K562 (cell line): ENCODE results near the gene CSTF2T. TPM values are rescaled to one million over a fixed set of nuclear protein-coding genes. Genes with fewer than 3 reads are reported as not detected.

Experiments used
- ATAC-seq: fragments of 200-7000 bp; cut with Tn5 transposase; 3 replicates; pipeline ENCODE4 v1.9.1; 2020; ENCODE audit warnings: moderate library complexity
- BruUV-seq: library from RNA; stranded (reverse); fragments of 400-500 nt; replicated peaks from 2 replicates; lab custom pipeline; 2021; lab: Mats Ljungman, UMichigan
- CTCF ChIA-PET: fragments of 300-600 bp; formaldehyde crosslinking; extraction: SDS; loops from one replicate; lab custom pipeline; 2021; ENCODE audit warnings: low intra/inter-chr PET ratio; lab: Yijun Ruan, JAX
- POLR2A ChIA-PET: fragments of 300-600, 350-650 bp; sonication (Branson Sonifier 250); formaldehyde crosslinking; extraction: SDS; loops from one replicate; lab custom pipeline; 2021; ENCODE audit warnings: antibody characterized with exemption, inconsistent platforms; lab: Yijun Ruan, JAX
- DNase-seq, 4 experiments: peaks; one replicate each; pipeline versions ENCODE4 v3.0.0 to v3.0.0-alpha.2; 2011 to 2018; ENCODE audit warnings: low spot score in 3 of 4, mixed read lengths in 3 of 4; ENCODE audit errors: extremely low read depth in 1 of 4
- FAIRE-seq: peaks from 2 replicates; lab custom pipeline; 2011; peaks lifted over from hg19 to GRCh38; lab: Jason Lieb, UNC
- H2AFZ ChIP-seq: 2 replicates; pipeline ENCODE4 v1.6.0; 2011; ENCODE audit warnings: low read depth, low read length, control low read depth, inconsistent platforms
- H3K27ac ChIP-seq: fragments of 200-600 bp; 3 replicates; pipeline ENCODE4 v1.8.0; 2011; ENCODE audit warnings: low read depth, mild to moderate bottlenecking, control low read depth, inconsistent platforms, low read length, moderate library complexity, mixed read lengths; ENCODE audit errors: extremely low read depth
- H3K27me3 ChIP-seq, 2 experiments: fragments of 300-600 bp in 1 of 2; 2 replicates in 1 of 2; 3 replicates in 1 of 2; pipeline versions ENCODE4 v1.6.0 to v1.8.0; 2011; ENCODE audit warnings: inconsistent platforms in 2 of 2, low read length in 2 of 2, mild to moderate bottlenecking in 1 of 2, mixed read lengths in 1 of 2, moderate library complexity in 1 of 2; ENCODE audit not compliant: control insufficient read depth in 2 of 2, insufficient read depth in 2 of 2
- H3K36me3 ChIP-seq: fragments of 300-600 bp; 3 replicates; pipeline ENCODE4 v1.8.0; 2011; ENCODE audit warnings: mild to moderate bottlenecking, low read length, inconsistent platforms; ENCODE audit not compliant: control insufficient read depth, insufficient read depth
- H3K4me1 ChIP-seq, 2 experiments: fragments of 200-600 bp in 1 of 2; replicated peaks in 1 of 2; 2 replicates in 1 of 2; 3 replicates in 1 of 2; pipeline versions ENCODE4 v1.5.1 to v1.8.0; 2011; ENCODE audit warnings: inconsistent platforms in 2 of 2, low read length in 2 of 2, mild to moderate bottlenecking in 1 of 2, mixed read lengths in 1 of 2, moderate library complexity in 1 of 2; ENCODE audit not compliant: control insufficient read depth in 2 of 2, insufficient read depth in 2 of 2
- H3K4me2 ChIP-seq: 2 replicates; pipeline ENCODE4 v1.6.1; 2011; ENCODE audit warnings: low read length, control low read depth, inconsistent platforms, mixed read lengths; ENCODE audit not compliant: insufficient read depth
- H3K4me3 ChIP-seq: fragments of 200-600 bp; sonication (generic), shearing (Covaris generic); 2 replicates; pipeline ENCODE4 v1.5.1; 2016; ENCODE audit warnings: control low read depth, inconsistent platforms
- H3K79me2 ChIP-seq: fragments of 200-600 bp; 3 replicates; pipeline ENCODE4 v1.8.0; 2011; ENCODE audit warnings: low read length, inconsistent platforms; ENCODE audit not compliant: control insufficient read depth, insufficient read depth
- H3K9ac ChIP-seq, 2 experiments: 2 replicates each; pipeline versions ENCODE4 v1.6.0 to v1.6.1; 2011; ENCODE audit warnings: low read depth in 2 of 2, low read length in 2 of 2, control low read depth in 1 of 2, inconsistent platforms in 1 of 2, mild to moderate bottlenecking in 1 of 2, mixed read lengths in 1 of 2; ENCODE audit not compliant: insufficient read depth in 1 of 2
- H3K9me1 ChIP-seq: one replicate; pipeline ENCODE4 v1.6.0; 2011; ENCODE audit warnings: inconsistent platforms, mild to moderate bottlenecking, low read length, moderate library complexity; ENCODE audit not compliant: control insufficient read depth, insufficient read depth
- H3K9me3 ChIP-seq: replicated peaks from 2 replicates; pipeline ENCODE4 v1.5.1; 2011; ENCODE audit warnings: low read depth, low read length, inconsistent platforms; ENCODE audit not compliant: control insufficient read depth, insufficient read depth
- H4K20me1 ChIP-seq: replicated peaks from 2 replicates; pipeline ENCODE4 v1.6.1; 2011; ENCODE audit warnings: low read length, inconsistent platforms, mixed read lengths; ENCODE audit not compliant: control insufficient read depth, insufficient read depth
- EP400 ChIP-seq: fragments of 450-650 bp; IDR thresholded peaks from 2 replicates; pipeline ENCODE4 v1.6.1; 2017; ENCODE audit warnings: antibody characterized with exemption, mild to moderate bottlenecking, moderate library complexity
- FOXA3 ChIP-seq, 2 experiments: fragments of 450-650 bp in 1 of 2; sonication (generic) in 1 of 2; formaldehyde crosslinking; IDR thresholded peaks in 1 of 2; conservative IDR thresholded peaks in 1 of 2; 2 replicates each; pipeline versions ENCODE4 v1.4.0 to v1.8.0; 2020 to 2022; ENCODE audit warnings: mild to moderate bottlenecking in 2 of 2, missing genetic modification reagents in 1 of 2
- GTF3C2 ChIP-seq: IDR thresholded peaks from 3 replicates; pipeline ENCODE4 v1.6.1; 2011; ENCODE audit warnings: borderline replicate concordance, mild to moderate bottlenecking, moderate library complexity; ENCODE audit not compliant: insufficient read length; ENCODE audit errors: extremely low read depth
- PTTG1 ChIP-seq: fragments of 450-650 bp; IDR thresholded peaks from 2 replicates; pipeline ENCODE4 v1.6.1; 2016; ENCODE audit warnings: low read depth, mild to moderate bottlenecking, missing genetic modification characterization, missing compliant biosample characterization
- SNAPC5 ChIP-seq: fragments of 250-450 bp; sonication (Bioruptor Pico); IDR thresholded peaks from 2 replicates; pipeline ENCODE4 v1.8.0; 2021; ENCODE audit warnings: moderate library complexity, mild to moderate bottlenecking, inconsistent platforms
- SP2 ChIP-seq: IDR thresholded peaks from 2 replicates; pipeline ENCODE4 v1.6.1; 2011; ENCODE audit warnings: mild to moderate bottlenecking, low read depth, low read length, moderate library complexity; ENCODE audit not compliant: poor library complexity, severe bottlenecking; ENCODE audit errors: extremely low read depth
- ZBTB12 ChIP-seq: fragments of 250-450 bp; sonication (Bioruptor Pico); IDR thresholded peaks from 2 replicates; pipeline ENCODE4 v1.4.0; 2020
- WGBS: fragments of 100-300 bp; shearing (Covaris generic); methylation state at CpG from one replicate; pipeline ENCODE4 v1.1.6; 2016; ENCODE audit warnings: low coverage, mixed read lengths; ENCODE audit not compliant: insufficient coverage; ENCODE audit errors: missing lambda C conversion rate; 5-methylcytosine and 5-hydroxymethylcytosine counted together
- in situ Hi-C: fragments of 300-500 bp; cut with MboI; formaldehyde crosslinking; loops from 4 replicates; pipeline ENCODE4 v1.15.0; 2018; ENCODE audit warnings: inconsistent platforms, mixed read lengths
- intact Hi-C: fragments of 100-400 bp; cut with micrococcal nuclease; formaldehyde crosslinking; loops from 2 replicates; pipeline ENCODE4 v1.14.2; 2022
- polyA plus RNA-seq, 8 experiments: library from polyadenylated mRNA; depleted of rRNA in 4 of 8; stranded (reverse) in 5 of 8; unstranded in 3 of 8; fragments of >200 nt; fragmentation: Nextera tagmentation in 2 of 8; fragmentation: Illumina TruSeq in 1 of 8; extraction: Ambion mirVana in 2 of 8; extraction: Trizol in 1 of 8; gene quantifications; 2 replicates each; pipeline versions ENCODE4 v1.2.1 to v1.2.3, GENCODE V29; 2011 to 2014; ENCODE audit warnings: inconsistent platforms in 1 of 8, missing spikeins in 1 of 8
- total RNA-seq, 7 experiments: library from RNA; depleted of rRNA in 6 of 7; stranded (reverse); fragments of >200 nt in 6 of 7; fragmentation: Illumina TruSeq in 2 of 7; extraction: Trizol in 2 of 7; gene quantifications; 2 replicates each; pipeline versions ENCODE4 v1.2.1 to v1.2.3, GENCODE V29; 2011 to 2021; ENCODE audit warnings: low replicate concordance in 1 of 7

Gene CSTF2T
- total and polyA plus RNA-seq, 9 of the 15 experiments (the other 6 are each of a cell fraction or from before 2014, with no cell fraction given): 10.3 to 32.4 (median 24.2) TPM

- 4% methylated on average over 3 of the region's 3 CpGs for WGBS
- Histone ChIP-seq H3K4me1 (no peaks in the 10 kb centered on the region), H3K36me3 (no peaks in the 10 kb centered on the region), H3K27me3 (no peaks in the 10 kb centered on the region; a peak in 2 of 5 replicates), H3K9me1 (no peaks in the 10 kb centered on the region), H3K27ac (no peak overlapping the region), H3K9ac (no peak overlapping the region), H3K9me3 (no peaks in the 10 kb centered on the region), H3K4me2 (no peak overlapping the region), H4K20me1 (no peaks in the 10 kb centered on the region), H3K79me2 (no peaks in the 10 kb centered on the region), H2AFZ (no peak overlapping the region), H3K4me3 (no peak overlapping the region)
- POLR2A ChIA-PET: no interaction called here
- no TSS peak for BruUV-seq
- in situ Hi-C loops (no loop called here), intact Hi-C loops (no loop called here)
- CTCF ChIA-PET: no interaction called here
- FAIRE-seq (no peak), ATAC-seq (no peak), DNase-seq (no peak)
- TF ChIP-seq SNAPC5 (CRISPR knock-in tag) (no peak), GTF3C2 (no peak), ZBTB12 (CRISPR knock-in tag) (no peak), FOXA3 (CRISPR knock-in tag; conservative IDR thresholded peaks at IDR 0.05 in 1 of 2, IDR thresholded peaks at IDR 0.05 in 1 of 2) (no peak), PTTG1 (tag) (no peak), SP2 (no peak), EP400 (no peak)
Observed at GRCh38 chr10:51706225-51706624, 6.8 kb upstream of the CSTF2T start.
